Activated effector memory CD4-positive, alpha-beta T cell treated with Interleukin-2 at 50 U/mL for 16 hours (primary cell): ENCODE data around the gene PPFIBP2.

Experiments used
- DNase-seq: peaks from one replicate; pipeline ENCODE4 v3.0.0-alpha.2; 2020

PPFIBP2 gene

DNA sequence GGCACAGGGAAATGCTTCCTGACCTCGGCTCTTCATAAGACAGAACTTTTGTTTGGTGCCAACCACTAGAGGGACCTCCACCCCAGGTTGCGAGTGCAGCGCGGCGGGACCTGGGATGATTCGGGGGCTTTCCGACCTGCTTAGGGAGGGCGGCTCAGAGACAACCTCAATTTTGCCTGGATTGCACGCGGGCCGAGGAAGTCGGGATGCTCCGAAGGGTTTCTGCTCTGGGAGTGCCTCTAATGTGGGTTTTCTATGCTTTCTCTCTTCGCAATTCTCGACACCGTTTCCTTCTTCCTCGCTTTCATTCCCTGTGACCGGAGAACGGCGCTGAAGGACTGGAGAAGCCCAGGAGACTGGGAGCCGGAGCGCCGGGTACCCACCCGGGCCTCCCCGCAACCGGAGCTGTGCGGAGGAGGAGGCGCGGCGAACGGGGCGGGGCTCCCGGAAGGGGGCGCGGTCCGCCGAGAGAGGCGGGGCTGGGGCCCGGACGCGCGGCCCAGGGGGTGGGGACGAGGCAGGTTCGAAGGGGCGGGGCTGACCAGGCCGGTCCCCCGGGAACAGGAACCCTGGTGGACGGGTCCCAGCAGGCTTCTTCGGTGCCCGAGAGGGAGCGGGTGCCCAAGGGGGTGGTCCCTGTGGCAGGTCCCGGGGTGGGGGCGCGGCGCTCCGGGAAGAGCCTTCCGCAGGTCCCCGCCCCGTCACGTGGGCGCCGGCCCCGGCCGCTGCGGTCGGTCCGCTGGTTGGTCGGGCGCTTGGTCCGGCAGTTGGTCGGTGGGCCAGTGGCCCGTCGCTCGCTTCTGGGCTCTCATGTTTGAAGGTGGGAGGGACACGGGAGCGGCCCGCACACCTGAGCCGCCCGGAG lies at the start of gene PPFIBP2:
PPFIBP2 (plus strand) TSS at position 766 of the 865 bp plus-strand sequence. CDS start 35,477 bp downstream, outside the sequence.
- peak; percentile 82 for DNase-seq

DNA sequence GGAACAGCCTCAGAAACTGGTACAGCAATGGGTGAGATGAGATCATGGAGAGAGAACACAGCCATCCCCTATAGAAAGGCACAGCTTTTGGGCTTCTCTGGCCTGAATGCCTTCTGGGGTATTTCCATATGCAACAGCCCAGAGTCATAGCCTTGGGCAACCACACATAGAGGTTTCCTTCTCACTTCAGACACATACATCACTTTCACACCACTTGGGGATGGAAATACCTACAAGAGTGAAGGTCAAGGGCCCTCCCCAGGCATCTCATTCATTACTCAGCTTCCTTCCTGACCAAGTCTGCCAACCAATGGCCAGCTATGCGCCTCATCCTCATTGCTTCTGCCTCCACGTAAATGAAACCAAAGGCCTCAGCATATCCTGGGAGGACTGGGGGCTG lies 46.1 kb upstream of the PPFIBP2 start:
- DNase-seq = no peak

- no peak for DNase-seq
These were observed 44.4 kb upstream of the PPFIBP2 start for GRCh38 chr11:7469351-7469865.

DNA sequence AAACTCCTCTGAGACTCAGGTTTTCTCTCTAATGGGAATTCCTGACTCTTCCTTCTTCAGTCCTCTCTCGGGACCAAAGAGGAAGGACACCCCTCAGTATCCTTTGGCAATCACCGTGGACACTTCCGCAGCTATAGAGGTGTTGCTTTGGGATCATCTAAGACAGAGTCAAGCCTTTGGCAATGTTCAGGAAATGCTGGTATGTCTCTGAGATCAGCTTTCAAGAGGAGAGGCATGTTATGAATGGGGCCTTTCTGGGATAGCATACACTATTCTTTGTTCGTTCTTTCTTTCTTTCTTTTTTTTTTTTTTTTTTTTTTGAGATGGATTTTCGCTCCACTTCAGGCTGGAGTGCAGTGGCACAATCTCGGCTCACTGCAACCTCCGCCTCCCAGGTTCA lies 42.7 kb upstream of the PPFIBP2 start:
- DNase-seq = no peak

DNA sequence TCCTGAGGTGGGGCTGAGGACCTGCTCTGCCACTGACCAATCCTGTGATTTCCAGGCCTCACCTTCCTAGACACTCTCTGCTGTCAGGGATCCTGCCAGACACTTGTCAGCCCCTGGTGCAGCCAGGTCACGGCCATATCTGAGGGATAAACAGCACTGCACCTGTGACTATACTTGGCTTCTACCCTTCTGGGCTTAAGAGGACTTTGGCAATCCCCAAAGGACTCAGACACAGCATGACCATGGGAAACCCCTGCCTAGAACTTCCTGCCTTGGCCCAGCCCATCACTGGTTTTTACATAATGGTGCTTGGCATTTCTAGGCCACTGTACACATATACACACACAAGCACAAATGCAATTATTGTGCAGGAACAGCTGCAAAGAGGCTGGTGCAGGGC lies 40.1 kb upstream of the PPFIBP2 start:
- no peak for DNase-seq

- DNase-seq = no peak
These were observed 33.7 kb upstream of the PPFIBP2 start for GRCh38 chr11:7480113-7480512.

- DNase-seq = no peak
These were observed 29.7 kb upstream of the PPFIBP2 start for GRCh38 chr11:7484131-7484530.

DNA sequence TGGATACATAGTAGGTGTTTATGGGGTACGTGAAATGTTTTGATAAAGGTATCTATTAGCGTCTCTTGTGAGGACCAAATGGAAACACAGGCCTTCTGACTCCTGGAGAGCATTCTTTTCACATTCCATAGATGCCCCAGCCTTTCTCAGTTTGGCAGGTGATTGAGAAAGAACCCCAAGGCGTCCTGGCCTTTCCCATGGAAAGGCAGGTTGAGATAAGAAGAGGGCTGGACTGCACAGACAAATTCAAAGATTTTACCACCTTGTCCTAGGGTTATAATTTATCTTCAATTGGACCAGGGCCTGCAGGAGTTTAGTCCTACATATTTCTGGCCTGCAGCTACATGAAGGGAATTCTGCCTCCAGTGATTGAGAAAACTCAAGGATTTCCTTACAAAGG lies 29.2 kb upstream of the PPFIBP2 start:
- DNase-seq = no peak

DNA sequence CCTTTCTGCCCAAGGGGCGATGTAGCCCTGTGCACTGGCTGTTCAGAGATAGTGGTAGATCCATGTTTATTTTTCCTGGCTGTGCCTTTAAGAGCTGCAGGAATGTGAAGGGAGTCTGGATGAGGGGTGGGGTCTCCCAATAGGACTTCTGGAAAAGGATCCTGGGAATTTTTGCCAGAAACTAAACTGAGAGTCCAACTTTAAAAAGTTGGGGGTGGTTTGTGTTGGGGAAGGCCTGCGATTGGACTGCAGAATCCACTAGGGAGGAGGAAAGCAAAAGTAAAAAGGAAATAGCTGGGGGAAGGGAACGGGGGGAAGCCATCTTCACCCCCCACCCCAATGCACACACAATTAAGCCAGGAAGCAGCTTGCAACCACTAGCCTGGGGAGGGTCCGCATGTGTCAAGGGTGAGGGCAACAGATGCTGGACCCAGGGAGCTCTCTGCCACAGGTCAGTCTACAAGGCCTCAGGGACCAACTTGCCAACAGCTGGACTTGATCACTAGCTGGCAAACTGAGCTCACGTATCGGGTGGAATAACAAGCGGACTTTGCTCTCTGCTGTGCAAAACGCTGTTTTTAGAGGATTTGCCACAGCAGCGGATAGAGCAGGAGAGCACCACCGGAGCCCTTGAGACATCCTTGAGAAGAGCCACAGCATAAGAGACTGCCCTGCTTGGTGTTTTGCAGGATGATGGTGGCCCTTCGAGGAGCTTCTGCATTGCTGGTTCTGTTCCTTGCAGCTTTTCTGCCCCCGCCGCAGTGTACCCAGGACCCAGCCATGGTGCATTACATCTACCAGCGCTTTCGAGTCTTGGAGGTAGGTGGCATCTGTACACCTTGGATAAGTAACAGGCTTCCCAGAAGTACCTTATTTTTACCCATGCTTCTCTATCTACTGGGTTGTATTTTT lies 28.4 kb upstream of the PPFIBP2 start, which contains the start of gene OLFML1:
OLFML1 (plus strand) TSS at position 321 of the 912 bp plus-strand sequence; CDS start at position 691, 370 bp downstream.
- no peak for DNase-seq

DNA sequence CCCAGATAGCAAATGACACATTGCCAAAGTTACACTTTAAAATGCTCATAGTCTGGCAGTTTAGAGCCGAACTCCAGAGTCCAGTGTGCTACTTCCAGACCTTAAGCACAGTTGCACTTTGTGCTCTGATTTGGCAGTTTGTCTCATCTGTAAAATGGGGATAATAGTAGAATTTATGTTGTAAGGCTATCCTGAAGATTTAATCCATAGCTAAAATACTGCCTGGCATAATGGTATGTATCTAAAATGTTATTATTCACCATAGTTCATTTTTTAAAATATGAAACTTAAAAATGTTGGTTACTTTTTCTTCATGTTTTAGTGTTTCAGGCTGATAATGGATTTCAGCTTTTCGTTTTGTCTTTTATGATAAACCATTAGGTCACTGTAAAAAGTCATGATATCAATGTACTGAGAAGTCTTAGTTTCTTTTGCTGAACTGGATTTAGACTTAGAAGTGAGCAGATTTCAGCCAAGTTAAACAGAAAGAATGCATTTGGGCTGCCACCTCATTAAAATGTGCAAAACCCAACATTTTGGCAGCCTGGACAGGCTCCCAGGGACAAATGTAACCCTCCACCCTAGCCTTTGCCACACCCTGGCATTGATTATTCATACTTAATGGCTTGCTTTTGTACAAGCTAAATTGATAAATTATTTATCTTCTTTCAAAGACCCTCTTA lies 27.6 kb upstream of the PPFIBP2 start:
- DNase-seq = no peak

DNA sequence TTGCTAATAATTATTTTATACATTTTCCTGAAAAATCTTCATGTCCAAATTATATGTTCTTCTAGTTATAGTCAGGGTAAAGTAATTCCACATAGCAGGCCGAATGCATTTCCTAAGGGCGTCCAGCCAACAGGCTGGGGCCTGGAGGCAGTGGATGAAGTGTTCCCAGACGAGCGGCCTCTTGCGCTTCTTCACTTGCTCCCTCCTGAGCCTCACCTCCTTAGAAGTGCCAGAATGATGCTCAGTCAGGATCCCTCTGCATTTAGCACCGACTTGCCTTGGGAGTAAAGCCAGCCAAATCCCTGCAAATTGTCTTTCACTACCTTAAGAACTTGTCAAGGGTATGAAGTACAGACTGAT lies 27.0 kb upstream of the PPFIBP2 start:
- no peak for DNase-seq

DNA sequence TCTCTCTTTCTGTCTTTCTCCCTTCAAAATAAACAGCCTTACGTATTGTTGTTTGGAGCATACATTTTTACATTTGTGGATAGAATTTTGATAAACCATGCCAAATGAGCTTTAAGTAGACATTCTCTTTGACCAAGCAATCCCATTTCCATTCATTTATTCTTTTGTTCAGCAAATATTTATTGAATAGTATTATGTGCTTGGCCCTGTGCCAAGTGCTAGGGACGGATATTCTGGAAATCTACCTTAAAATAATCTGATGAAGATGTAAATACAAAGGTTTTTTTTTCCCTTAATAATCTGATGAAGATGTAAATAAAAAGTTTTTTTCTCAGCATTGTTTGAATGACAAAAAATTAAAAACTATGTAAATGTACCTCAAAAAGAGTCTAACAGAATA lies 26.4 kb upstream of the PPFIBP2 start:
- no peak for DNase-seq

- no peak for DNase-seq
These were observed 25.1 kb upstream of the PPFIBP2 start for GRCh38 chr11:7488681-7489080.

DNA sequence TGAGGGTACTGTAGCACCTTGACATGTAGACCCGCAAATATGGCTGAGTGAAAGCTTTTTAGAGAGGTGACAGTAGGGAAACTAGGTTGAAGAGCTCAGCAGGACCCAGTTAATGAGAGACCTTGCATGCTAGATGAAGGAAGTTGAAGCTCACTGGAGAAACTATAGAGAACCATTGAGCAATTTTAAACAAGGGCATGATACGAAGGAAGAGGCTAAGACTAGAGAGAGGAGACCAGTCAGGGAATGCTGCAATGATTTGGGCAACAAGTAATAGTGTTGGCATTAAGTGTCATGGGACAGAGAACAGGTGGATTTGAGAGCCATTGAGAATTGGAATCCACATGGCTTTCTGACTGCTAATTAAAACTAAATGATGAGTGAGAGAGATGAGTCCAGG lies 24.4 kb upstream of the PPFIBP2 start:
- DNase-seq = no peak

DNA sequence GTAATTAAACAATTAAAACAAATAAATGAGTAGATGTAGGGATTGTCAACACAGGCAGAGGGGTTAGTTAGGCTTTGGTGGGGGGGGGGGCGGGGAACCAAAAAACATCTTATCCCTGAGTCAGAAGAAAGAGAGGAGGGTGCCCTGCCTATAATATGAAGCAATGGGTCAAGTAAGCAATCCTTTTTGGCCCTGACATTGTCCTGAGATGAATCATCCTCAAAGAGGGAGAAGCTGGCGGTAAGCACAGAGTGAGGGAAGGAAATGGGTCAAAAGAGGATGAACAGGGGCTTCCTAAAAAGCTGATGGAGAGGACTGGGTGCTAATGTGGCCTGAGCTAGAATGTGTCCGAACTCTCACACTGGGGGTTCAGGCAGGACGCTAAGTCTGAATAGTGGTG lies 23.7 kb upstream of the PPFIBP2 start:
- no peak for DNase-seq

DNA sequence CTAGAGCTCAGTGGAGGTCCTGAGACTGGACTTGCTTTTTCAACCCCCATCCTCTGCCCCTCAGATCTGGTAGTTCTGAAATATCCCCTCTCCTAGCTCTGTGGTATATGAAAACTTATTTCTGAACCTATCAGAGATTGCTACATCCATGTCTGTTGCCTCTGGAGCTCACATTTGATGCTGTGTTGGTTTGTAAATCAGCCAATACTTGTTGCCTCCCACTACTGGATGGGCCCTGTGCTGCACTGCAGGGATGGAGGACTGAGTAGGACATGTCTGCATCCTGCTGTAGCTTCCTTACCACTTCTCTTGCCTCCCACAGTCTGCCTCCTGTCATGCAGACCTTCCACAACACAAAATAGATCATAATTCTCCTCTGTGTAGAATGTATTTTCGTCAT lies 23.3 kb upstream of the PPFIBP2 start:
- DNase-seq = no peak

- no peak for DNase-seq
These were observed 21.5 kb upstream of the PPFIBP2 start for GRCh38 chr11:7492253-7492652.

DNA sequence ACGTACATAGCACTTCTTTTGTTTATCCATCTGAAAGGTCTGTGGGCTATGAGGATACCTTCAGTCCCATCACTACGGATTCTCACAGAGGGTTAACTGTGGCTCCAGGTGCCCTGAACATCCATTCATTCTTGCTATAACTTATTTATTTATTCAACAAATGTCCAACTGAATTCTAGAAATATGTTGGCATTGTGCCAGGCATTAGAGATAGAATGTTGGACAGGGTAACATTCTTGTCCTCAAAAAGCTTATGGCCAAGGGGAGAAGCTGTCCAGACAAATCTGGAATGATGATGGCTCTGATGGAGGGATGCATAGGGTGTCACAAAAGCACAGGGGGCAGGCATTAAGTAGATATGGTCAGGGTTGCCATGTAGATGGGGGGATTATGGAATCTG lies 20.1 kb upstream of the PPFIBP2 start:
- no peak for DNase-seq

GRCh38 chr11:7494086-7494745 lies 19.6 kb upstream of the PPFIBP2 start:
- no peak for DNase-seq

- no peak for DNase-seq
These were observed 17.8 kb upstream of the PPFIBP2 start for GRCh38 chr11:7495882-7496551.

DNA sequence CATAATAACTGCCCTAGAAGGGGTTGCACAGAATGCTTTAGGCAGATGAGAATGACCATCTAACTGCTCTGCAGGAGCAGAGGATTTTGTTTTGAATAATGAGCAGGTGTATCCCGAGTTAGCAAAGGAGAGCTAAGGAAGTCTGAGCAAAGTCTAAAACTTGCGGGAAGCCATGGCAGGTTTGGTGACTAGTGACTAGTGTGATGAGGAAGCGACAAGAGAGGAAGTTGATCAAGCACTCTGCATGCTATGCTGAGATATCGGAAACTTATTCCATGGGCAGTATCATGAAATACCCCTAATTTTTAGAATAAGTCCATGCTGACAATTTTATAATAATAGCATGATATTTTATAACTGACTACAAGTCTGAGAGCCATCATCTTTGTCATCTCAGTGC lies 15.6 kb upstream of the PPFIBP2 start:
- no peak for DNase-seq

- no peak for DNase-seq
These were observed 14.7 kb upstream of the PPFIBP2 start for GRCh38 chr11:7499081-7499480.
